ENCODE measurements around the gene PNO1. TPM values are rescaled to one million over a fixed set of nuclear protein-coding genes. Genes with fewer than 3 reads are reported as not detected.

The PNO1 gene
- polyA plus RNA-seq, 1 donor (not counting 4 experiments of a cell fraction or from before 2014, with no cell fraction given) = 22.5 TPM

- DNase-seq (ENCODE audit: low read depth, low spot score) (no peak), FAIRE-seq (no peak)
- no peaks in the 10 kb centered on the region for H3K9me1 ChIP-seq (ENCODE audit: control insufficient read depth, extremely low read depth, insufficient read depth, low read length)
- H3K4me3 ChIP-seq (ENCODE audit: control insufficient read depth in 2 of 3, extremely low read depth in 1 of 3, insufficient read depth in 2 of 3, low read depth in 1 of 3, low read length in 3 of 3) = no peak overlapping the region
- no peak overlapping the region for H3K9ac ChIP-seq (ENCODE audit: control insufficient read depth, extremely low read depth, insufficient read depth, low read length)
- TF ChIP-seq EZH2 (IDR thresholded peaks at IDR 0.05; ENCODE audit: low read length) (no peak), CTCF (optimal IDR thresholded peaks at IDR 0.05 in 1 of 3, IDR thresholded peaks at IDR 0.05 in 1 of 3, conservative IDR thresholded peaks at IDR 0.05 in 1 of 3; ENCODE audit: extremely low read depth in 1 of 3, insufficient read depth in 2 of 3, low read length in 3 of 3) (no peak)
- dilution Hi-C loops (cut with MboI; ENCODE audit: extremely low pct_ligation_motif_present, low sequenced_read_pairs) = no loop called here
- H3K27ac ChIP-seq (ENCODE audit: control insufficient read depth, insufficient read depth, low read length) = no peak overlapping the region
- H3K4me2 ChIP-seq (ENCODE audit: control insufficient read depth, extremely low read depth, insufficient read depth, low read depth, low read length) = no peak overlapping the region
- no peak overlapping the region for H2AFZ ChIP-seq (ENCODE audit: control insufficient read depth, low read length)
- H3K4me1 ChIP-seq (ENCODE audit: control insufficient read depth, extremely low read depth, insufficient read depth, low read length) = no peaks in the 10 kb centered on the region
- peaks cover 5 to 6% of the 10 kb centered on the region in 2 experiments for H3K36me3 ChIP-seq (ENCODE audit: control insufficient read depth in 2 of 2, extremely low read depth in 1 of 2, insufficient read depth in 2 of 2, low read length in 2 of 2)
- H3K9me3 ChIP-seq (ENCODE audit: control insufficient read depth, low read depth, low read length) = no peaks in the 10 kb centered on the region
- H3K27me3 ChIP-seq (ENCODE audit: control insufficient read depth, extremely low read depth, insufficient read depth, low read length) = no peaks in the 10 kb centered on the region
- H3K79me2 ChIP-seq (ENCODE audit: control insufficient read depth, insufficient read depth, low read length) = no peaks in the 10 kb centered on the region
- H4K20me1 ChIP-seq (ENCODE audit: control insufficient read depth, extremely low read depth, insufficient read depth, low read length) = no peaks in the 10 kb centered on the region
These were observed 23.6 kb upstream of the PNO1 start for GRCh38 chr2:68134120-68134519.

GRCh38 chr2:68134554-68134953 lies 23.1 kb upstream of the PNO1 start:
- no peak for FAIRE-seq
- no peak for TF ChIP-seq CTCF (optimal IDR thresholded peaks at IDR 0.05 in 1 of 3, IDR thresholded peaks at IDR 0.05 in 1 of 3, conservative IDR thresholded peaks at IDR 0.05 in 1 of 3; ENCODE audit: extremely low read depth in 1 of 3, insufficient read depth in 2 of 3, low read length in 3 of 3)
- no peak for TF ChIP-seq EZH2 (IDR thresholded peaks at IDR 0.05; ENCODE audit: low read length)
- no peaks in the 10 kb centered on the region for H3K9me3 ChIP-seq (ENCODE audit: control insufficient read depth, low read depth, low read length)
- no peak overlapping the region for H3K4me2 ChIP-seq (ENCODE audit: control insufficient read depth, extremely low read depth, insufficient read depth, low read depth, low read length)
- H3K4me1 ChIP-seq (ENCODE audit: control insufficient read depth, extremely low read depth, insufficient read depth, low read length) = no peaks in the 10 kb centered on the region
- H3K79me2 ChIP-seq (ENCODE audit: control insufficient read depth, insufficient read depth, low read length) = no peaks in the 10 kb centered on the region
- dilution Hi-C loops (cut with MboI; ENCODE audit: extremely low pct_ligation_motif_present, low sequenced_read_pairs) = no loop called here
- no peak for DNase-seq (ENCODE audit: low read depth, low spot score)
- no peak overlapping the region for H3K4me3 ChIP-seq (ENCODE audit: control insufficient read depth in 2 of 3, extremely low read depth in 1 of 3, insufficient read depth in 2 of 3, low read depth in 1 of 3, low read length in 3 of 3)
- H3K27me3 ChIP-seq (ENCODE audit: control insufficient read depth, extremely low read depth, insufficient read depth, low read length) = no peaks in the 10 kb centered on the region
- H2AFZ ChIP-seq (ENCODE audit: control insufficient read depth, low read length) = no peak overlapping the region
- no peaks in the 10 kb centered on the region for H3K9me1 ChIP-seq (ENCODE audit: control insufficient read depth, extremely low read depth, insufficient read depth, low read length)
- H3K9ac ChIP-seq (ENCODE audit: control insufficient read depth, extremely low read depth, insufficient read depth, low read length) = no peak overlapping the region
- peaks cover 5 to 6% of the 10 kb centered on the region in 2 experiments for H3K36me3 ChIP-seq (ENCODE audit: control insufficient read depth in 2 of 2, extremely low read depth in 1 of 2, insufficient read depth in 2 of 2, low read length in 2 of 2)
- no peak overlapping the region for H3K27ac ChIP-seq (ENCODE audit: control insufficient read depth, insufficient read depth, low read length)
- H4K20me1 ChIP-seq (ENCODE audit: control insufficient read depth, extremely low read depth, insufficient read depth, low read length) = no peaks in the 10 kb centered on the region
